ENCODE data around the gene SNX13.

SNX13 gene

GRCh38 chr7:17944720-17945119 is 4.4 kb upstream of the SNX13 start:
- no peak overlapping the region for H3K4me3 ChIP-seq (ENCODE audit: low read depth, low read length)

GRCh38 chr7:17943006-17943405 is 2.7 kb upstream of the SNX13 start:
- Histone ChIP-seq H3K27me3 (ENCODE audit: insufficient read depth, low read depth, severe bottlenecking) (no peaks in the 10 kb centered on the region), H3K27ac (no peak overlapping the region), H3K4me3 (ENCODE audit: low read depth, low read length) (no peak overlapping the region), H3K36me3 (peaks cover 6% of the 10 kb centered on the region), H3K9me3 (ENCODE audit: severe bottlenecking) (no peaks in the 10 kb centered on the region)
- TF ChIP-seq, protein P1, sequence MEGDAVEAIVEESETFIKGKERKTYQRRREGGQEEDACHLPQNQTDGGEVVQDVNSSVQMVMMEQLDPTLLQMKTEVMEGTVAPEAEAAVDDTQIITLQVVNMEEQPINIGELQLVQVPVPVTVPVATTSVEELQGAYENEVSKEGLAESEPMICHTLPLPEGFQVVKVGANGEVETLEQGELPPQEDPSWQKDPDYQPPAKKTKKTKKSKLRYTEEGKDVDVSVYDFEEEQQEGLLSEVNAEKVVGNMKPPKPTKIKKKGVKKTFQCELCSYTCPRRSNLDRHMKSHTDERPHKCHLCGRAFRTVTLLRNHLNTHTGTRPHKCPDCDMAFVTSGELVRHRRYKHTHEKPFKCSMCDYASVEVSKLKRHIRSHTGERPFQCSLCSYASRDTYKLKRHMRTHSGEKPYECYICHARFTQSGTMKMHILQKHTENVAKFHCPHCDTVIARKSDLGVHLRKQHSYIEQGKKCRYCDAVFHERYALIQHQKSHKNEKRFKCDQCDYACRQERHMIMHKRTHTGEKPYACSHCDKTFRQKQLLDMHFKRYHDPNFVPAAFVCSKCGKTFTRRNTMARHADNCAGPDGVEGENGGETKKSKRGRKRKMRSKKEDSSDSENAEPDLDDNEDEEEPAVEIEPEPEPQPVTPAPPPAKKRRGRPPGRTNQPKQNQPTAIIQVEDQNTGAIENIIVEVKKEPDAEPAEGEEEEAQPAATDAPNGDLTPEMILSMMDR (IDR thresholded peaks at IDR 0.05; ENCODE audit: low read depth, low read length), result no peak
- no peak for DNase-seq

More at GRCh38 chr7:17944720-17945119, 4.4 kb upstream of the SNX13 start:
- no peak for DNase-seq
- H3K36me3 ChIP-seq, result peaks cover 5% of the 10 kb centered on the region
- no peaks in the 10 kb centered on the region for H3K9me3 ChIP-seq (ENCODE audit: severe bottlenecking)
- no peaks in the 10 kb centered on the region for H3K27me3 ChIP-seq (ENCODE audit: insufficient read depth, low read depth, severe bottlenecking)
- TF ChIP-seq, protein P1 (IDR thresholded peaks at IDR 0.05; ENCODE audit: low read depth, low read length), result no peak
- no peak overlapping the region for H3K27ac ChIP-seq

GRCh38 chr7:17942231-17942630 is 1.9 kb upstream of the SNX13 start:
- H3K27me3 ChIP-seq (ENCODE audit: insufficient read depth, low read depth, severe bottlenecking), result no peaks in the 10 kb centered on the region
- peaks cover 6% of the 10 kb centered on the region for H3K36me3 ChIP-seq
- H3K4me3 ChIP-seq (ENCODE audit: low read depth, low read length), result no peak overlapping the region
- TF ChIP-seq, protein P1 (IDR thresholded peaks at IDR 0.05; ENCODE audit: low read depth, low read length), result no peak
- no peaks in the 10 kb centered on the region for H3K9me3 ChIP-seq (ENCODE audit: severe bottlenecking)
- DNase-seq, result no peak
- H3K27ac ChIP-seq, result no peak overlapping the region

GRCh38 chr7:17940951-17941431 is 697 bp upstream of the SNX13 start:
- no peaks in the 10 kb centered on the region for H3K9me3 ChIP-seq (ENCODE audit: severe bottlenecking)
- TF ChIP-seq, protein P1 (IDR thresholded peaks at IDR 0.05; ENCODE audit: low read depth, low read length), result no peak
- H3K36me3 ChIP-seq, result peaks cover 6% of the 10 kb centered on the region
- H3K27me3 ChIP-seq (ENCODE audit: insufficient read depth, low read depth, severe bottlenecking), result no peaks in the 10 kb centered on the region
- H3K4me3 ChIP-seq (ENCODE audit: low read depth, low read length), result peak overlapping the region; percentile 98
- peak; percentile 61 for DNase-seq
- peak overlapping the region; percentile 94 for H3K27ac ChIP-seq

GRCh38 chr7:17939606-17940301 is 540 bp downstream of the SNX13 start:
- H3K27me3 ChIP-seq (ENCODE audit: insufficient read depth, low read depth, severe bottlenecking), result no peaks in the 10 kb centered on the region
- TF ChIP-seq, protein P1 (IDR thresholded peaks at IDR 0.05; ENCODE audit: low read depth, low read length), result no peak
- H3K36me3 ChIP-seq, result peaks cover 6% of the 10 kb centered on the region
- H3K9me3 ChIP-seq (ENCODE audit: severe bottlenecking), result no peaks in the 10 kb centered on the region
- H3K27ac ChIP-seq, result peak overlapping the region; percentile 94
- peak overlapping the region; percentile 98 for H3K4me3 ChIP-seq (ENCODE audit: low read depth, low read length)
- DNase-seq, result peak; percentile 17
